IPS-18a (cell line): ENCODE data around the gene SMARCA5.
A peak's percentile ranks its signal among the peaks of the same experiment; 100 is the strongest.
"Not testable (repeated sequence)": the region's sequence is repeated elsewhere in the genome, so short reads cannot be mapped to it uniquely, and the experiment has no call there.

Experiments used
- H3K27ac ChIP-seq: one replicate; pipeline ENCODE4 v1.5.1; 2013; ENCODE audit warnings: low read length
- H3K27me3 ChIP-seq: one replicate; pipeline ENCODE4 v1.6.1; 2013; ENCODE audit warnings: mild to moderate bottlenecking, low read length; ENCODE audit not compliant: control insufficient read depth, insufficient read depth
- H3K36me3 ChIP-seq: one replicate; pipeline ENCODE4 v1.6.1; 2013; ENCODE audit warnings: low read depth, low read length; ENCODE audit not compliant: control insufficient read depth
- H3K4me1 ChIP-seq: one replicate; pipeline ENCODE4 v1.6.1; 2013; ENCODE audit warnings: low read depth, low read length; ENCODE audit not compliant: control insufficient read depth
- H3K4me3 ChIP-seq: one replicate; pipeline ENCODE4 v1.5.1; 2013; ENCODE audit warnings: low read length
- H3K9ac ChIP-seq: one replicate; pipeline ENCODE4 v1.6.1; 2013; ENCODE audit warnings: mild to moderate bottlenecking, low read length, moderate library complexity
- H3K9me3 ChIP-seq: one replicate; pipeline ENCODE4 v1.6.1; 2013; ENCODE audit warnings: low read depth, low read length; ENCODE audit not compliant: control insufficient read depth

SMARCA5 gene

DNA sequence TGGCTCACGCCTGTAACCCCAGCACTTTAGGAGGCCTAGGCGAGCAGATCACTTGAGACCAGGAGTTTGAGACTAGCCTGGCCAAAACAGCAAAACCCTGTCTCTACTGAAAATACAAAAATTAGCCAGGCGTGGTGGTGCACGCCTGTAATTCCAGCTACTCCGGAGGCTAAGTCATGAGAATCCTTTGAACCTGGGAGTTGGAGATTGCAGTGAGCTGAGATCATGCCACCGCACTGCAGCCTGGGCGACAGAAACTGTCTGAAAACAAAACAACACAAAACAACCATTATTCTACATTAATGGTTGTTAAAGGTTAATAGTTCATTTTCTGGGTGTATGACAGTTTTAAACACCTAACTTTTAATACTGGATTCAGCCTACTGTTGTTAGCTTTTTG lies 1.6 kb upstream of the SMARCA5 start:
- Histone ChIP-seq H3K4me3 (no peak overlapping the region), H3K9me3 (no peaks in the 10 kb centered on the region), H3K4me1 (peaks cover 17% of the 10 kb centered on the region), H3K9ac (no peak overlapping the region), H3K27ac (no peak overlapping the region), H3K27me3 (no peaks in the 10 kb centered on the region), H3K36me3 (peaks cover 7% of the 10 kb centered on the region)

DNA sequence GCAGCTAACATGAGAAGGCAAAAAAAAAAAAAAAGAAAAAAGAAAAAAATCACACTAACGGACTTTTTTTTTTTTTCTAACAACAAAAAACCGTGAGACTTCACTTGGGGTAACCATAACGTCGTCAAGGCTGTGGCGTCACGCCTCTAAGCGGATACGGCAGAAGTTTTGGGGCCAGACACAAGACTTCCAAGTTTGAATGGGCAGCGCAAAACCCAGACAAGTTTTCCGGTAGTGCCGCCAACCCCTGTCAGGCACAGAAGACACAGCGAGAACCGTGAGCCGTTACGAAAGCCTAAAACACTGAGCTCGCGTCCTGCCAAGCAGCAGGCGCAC lies 556 bp upstream of the SMARCA5 start:
- H3K4me3 ChIP-seq, result peak overlapping the region; percentile 98
- no peaks in the 10 kb centered on the region for H3K9me3 ChIP-seq
- peaks cover 17% of the 10 kb centered on the region for H3K4me1 ChIP-seq
- peak overlapping the region; percentile 99 for H3K9ac ChIP-seq
- no peak overlapping the region for H3K27ac ChIP-seq
- H3K27me3 ChIP-seq, result no peaks in the 10 kb centered on the region
- H3K36me3 ChIP-seq, result peaks cover 18% of the 10 kb centered on the region

DNA sequence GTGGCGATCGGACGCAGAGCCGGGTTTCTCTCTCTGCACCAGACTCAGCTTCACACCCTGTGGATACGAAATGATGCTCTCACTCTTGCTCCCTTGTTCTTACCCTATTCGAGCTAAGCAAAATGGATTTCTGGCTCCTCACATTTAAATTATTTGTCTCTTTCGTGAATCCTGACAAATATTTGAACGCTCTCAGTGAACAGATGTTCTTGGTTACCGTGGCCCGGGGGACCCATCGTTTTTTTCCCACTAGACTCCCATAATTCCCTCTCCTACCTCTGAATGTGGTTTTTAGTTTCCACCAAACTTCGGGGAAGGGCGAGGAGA lies 630 bp downstream of the SMARCA5 start:
- H3K27me3 ChIP-seq, result no peaks in the 10 kb centered on the region
- peak overlapping the region; percentile 87 for H3K27ac ChIP-seq
- peaks cover 17% of the 10 kb centered on the region for H3K4me1 ChIP-seq
- H3K9ac ChIP-seq, result peak overlapping the region; percentile 99
- peaks cover 29% of the 10 kb centered on the region for H3K36me3 ChIP-seq
- H3K4me3 ChIP-seq, result peak overlapping the region; percentile 98
- no peaks in the 10 kb centered on the region for H3K9me3 ChIP-seq

DNA sequence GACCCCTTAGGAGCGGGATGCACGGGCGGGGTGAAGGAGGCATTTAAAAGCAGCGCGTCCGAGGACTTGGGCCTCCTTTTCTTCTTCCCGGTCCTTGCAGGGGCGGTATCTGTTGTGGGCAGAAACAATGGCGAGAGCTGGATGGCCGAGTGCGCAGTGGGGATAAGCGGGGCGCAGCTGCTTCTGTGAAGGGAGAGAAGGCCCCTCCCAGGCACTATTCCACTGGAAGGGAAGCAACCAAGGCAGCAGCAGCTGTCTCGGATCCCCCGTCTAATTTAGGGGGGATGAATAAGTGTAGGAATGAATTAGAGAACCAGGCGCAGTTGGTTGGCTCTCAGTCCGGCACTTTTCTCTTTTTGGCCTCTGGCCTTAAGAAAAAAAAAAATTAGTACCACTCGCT lies 995 bp downstream of the SMARCA5 start:
- H3K27ac ChIP-seq, result peak overlapping the region; percentile 87

DNA sequence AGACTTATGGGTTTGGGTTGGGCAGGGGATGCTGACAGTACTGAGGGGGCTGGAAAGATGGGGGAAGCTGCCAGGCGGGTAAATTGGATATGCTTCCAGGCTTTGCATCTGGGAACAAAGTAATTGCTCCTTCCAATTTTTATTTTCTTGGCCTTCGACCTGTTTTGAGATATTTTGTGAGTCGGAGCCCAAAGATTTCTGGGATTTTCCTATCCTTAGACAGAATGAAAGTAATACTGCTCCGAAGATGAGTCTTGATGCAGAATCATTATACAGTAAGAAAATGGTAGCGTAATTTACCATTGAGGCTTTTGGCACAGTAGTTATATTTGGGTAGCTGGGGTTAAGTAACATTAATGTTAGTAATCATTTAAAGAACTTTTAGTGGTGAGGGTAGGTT lies 1.4 kb downstream of the SMARCA5 start:
- H3K4me1 ChIP-seq, result peaks cover 17% of the 10 kb centered on the region
- H3K27ac ChIP-seq, result no peak overlapping the region
- no peaks in the 10 kb centered on the region for H3K9me3 ChIP-seq
- H3K36me3 ChIP-seq, result peaks cover 37% of the 10 kb centered on the region
- H3K9ac ChIP-seq, result peak overlapping the region; percentile 99
- peak overlapping the region; percentile 98 for H3K4me3 ChIP-seq
- H3K27me3 ChIP-seq, result no peaks in the 10 kb centered on the region

More for the DNA sequence above, 995 bp downstream of the SMARCA5 start:
- H3K4me3 ChIP-seq, result peak overlapping the region; percentile 98
- H3K9me3 ChIP-seq, result no peaks in the 10 kb centered on the region
- peak overlapping the region; percentile 99 for H3K9ac ChIP-seq
- H3K36me3 ChIP-seq, result peaks cover 33% of the 10 kb centered on the region
- H3K27me3 ChIP-seq, result no peaks in the 10 kb centered on the region
- H3K4me1 ChIP-seq, result peaks cover 17% of the 10 kb centered on the region

DNA sequence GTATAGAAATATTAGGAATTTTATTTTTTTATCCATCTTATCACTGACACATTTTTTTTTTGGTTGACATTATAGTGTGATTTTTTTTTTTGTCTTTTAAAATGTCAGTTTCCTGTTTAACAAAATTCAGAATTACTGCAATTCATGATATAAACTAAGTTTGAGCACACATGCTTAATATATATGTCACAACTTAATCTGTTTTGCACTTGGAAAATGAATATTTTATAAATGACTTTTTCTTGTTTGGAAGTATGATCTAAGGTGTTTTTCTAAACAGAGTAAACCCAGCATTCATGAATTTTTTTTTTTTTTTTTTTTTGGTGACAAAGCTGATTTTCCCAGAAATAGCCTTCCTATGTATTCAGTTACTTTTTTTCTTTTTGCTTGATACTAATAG lies 2.4 kb downstream of the SMARCA5 start:
- no peak overlapping the region for H3K27ac ChIP-seq
- peaks cover 17% of the 10 kb centered on the region for H3K4me1 ChIP-seq
- peak overlapping the region; percentile 98 for H3K4me3 ChIP-seq
- H3K9ac ChIP-seq, result peak overlapping the region; percentile 99
- H3K27me3 ChIP-seq, result no peaks in the 10 kb centered on the region
- no peaks in the 10 kb centered on the region for H3K9me3 ChIP-seq
- H3K36me3 ChIP-seq, result peaks cover 47% of the 10 kb centered on the region

DNA sequence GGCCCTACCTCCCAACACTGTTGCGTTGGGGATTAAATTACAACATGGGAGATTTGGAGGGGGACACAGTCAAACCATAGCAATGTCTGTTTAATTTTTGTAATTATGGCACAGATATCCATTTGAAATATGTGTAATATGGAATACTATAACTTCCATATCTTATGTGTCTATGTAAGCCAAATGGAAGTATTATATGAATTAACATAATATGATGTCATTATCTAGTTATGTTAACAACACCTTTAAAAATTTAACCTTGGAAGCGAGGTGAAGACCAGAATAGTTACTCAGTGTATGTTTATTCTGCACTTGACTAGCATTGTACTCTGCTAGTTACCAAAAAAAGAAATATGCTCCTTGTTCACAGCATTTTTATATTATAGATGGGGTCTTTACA lies 4.3 kb downstream of the SMARCA5 start:
- H3K4me1 ChIP-seq, result peaks cover 17% of the 10 kb centered on the region
- no peaks in the 10 kb centered on the region for H3K27me3 ChIP-seq
- no peak overlapping the region for H3K9ac ChIP-seq
- H3K9me3 ChIP-seq, result no peaks in the 10 kb centered on the region
- H3K36me3 ChIP-seq, result peaks cover 66% of the 10 kb centered on the region
- H3K4me3 ChIP-seq, result no peak overlapping the region
- H3K27ac ChIP-seq, result no peak overlapping the region

DNA sequence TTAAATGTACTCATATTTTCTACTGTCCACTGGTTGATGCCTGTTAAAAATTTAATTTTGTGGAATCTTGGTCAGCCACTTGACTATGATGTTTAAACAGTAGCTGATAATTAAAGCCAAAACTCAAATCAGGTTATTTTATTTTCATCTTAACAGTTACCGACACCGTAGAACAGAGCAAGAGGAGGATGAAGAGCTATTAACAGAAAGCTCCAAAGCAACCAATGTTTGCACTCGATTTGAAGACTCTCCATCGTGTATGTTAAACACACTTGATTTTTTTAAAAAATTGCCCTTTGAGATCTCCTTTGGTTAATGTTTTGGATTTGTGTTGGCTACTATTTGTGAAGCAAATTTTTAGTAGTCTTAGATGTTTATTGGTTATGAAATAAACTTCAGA lies 10.7 kb downstream of the SMARCA5 start:
- no peaks in the 10 kb centered on the region for H3K27me3 ChIP-seq
- H3K4me3 ChIP-seq, result no peak overlapping the region
- peaks cover 94% of the 10 kb centered on the region for H3K36me3 ChIP-seq
- H3K27ac ChIP-seq, result no peak overlapping the region
- no peaks in the 10 kb centered on the region for H3K9me3 ChIP-seq
- no peak overlapping the region for H3K9ac ChIP-seq
- no peaks in the 10 kb centered on the region for H3K4me1 ChIP-seq

DNA sequence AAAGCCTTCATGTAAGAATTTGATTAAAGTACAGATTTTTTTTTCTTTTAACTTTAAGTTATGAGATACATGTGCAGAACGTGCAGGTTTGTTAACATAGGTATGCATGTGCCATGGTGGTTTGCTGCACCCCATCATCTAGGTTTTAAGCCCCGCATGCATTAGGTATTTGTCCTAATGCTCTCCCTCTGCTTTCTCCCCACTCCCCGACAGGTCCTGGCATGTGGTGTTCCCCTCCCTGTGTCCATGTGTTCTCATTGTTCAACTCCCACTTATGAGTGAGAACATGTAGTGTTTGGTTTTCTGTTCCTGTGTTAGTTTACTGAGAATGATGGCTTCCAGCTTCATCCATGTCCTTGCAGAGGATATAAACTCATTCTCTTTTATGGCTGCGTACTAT lies 14.5 kb downstream of the SMARCA5 start:
- not testable (repeated sequence) for H3K4me1 ChIP-seq, H3K9me3 ChIP-seq, H3K4me3 ChIP-seq, H3K27ac ChIP-seq, H3K27me3 ChIP-seq, H3K9ac ChIP-seq
- H3K36me3 ChIP-seq, result peaks cover 96% of the 10 kb centered on the region

DNA sequence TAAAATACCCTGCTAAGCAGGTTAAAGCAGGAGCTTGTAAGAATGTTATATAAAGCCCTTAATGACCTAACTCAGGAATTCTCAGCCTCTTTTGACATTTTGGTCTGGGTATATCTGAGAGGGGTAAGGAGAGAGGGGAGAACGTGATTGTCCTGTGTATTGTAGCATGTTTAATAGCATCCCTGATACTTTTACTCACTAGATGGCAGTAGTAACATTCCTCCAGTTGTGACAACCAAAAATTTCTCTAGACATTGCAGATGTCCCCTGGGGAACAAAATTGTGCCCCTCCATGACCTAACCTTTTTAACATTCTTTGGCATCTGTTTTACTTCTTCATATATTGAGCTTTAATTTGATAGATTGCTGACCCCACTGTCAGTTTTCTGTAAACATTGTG lies 17.9 kb downstream of the SMARCA5 start:
- no peak overlapping the region for H3K9ac ChIP-seq
- no peaks in the 10 kb centered on the region for H3K4me1 ChIP-seq
- no peak overlapping the region for H3K27ac ChIP-seq
- no peaks in the 10 kb centered on the region for H3K9me3 ChIP-seq
- no peaks in the 10 kb centered on the region for H3K27me3 ChIP-seq
- H3K4me3 ChIP-seq, result no peak overlapping the region
- H3K36me3 ChIP-seq, result peaks cover 96% of the 10 kb centered on the region

DNA sequence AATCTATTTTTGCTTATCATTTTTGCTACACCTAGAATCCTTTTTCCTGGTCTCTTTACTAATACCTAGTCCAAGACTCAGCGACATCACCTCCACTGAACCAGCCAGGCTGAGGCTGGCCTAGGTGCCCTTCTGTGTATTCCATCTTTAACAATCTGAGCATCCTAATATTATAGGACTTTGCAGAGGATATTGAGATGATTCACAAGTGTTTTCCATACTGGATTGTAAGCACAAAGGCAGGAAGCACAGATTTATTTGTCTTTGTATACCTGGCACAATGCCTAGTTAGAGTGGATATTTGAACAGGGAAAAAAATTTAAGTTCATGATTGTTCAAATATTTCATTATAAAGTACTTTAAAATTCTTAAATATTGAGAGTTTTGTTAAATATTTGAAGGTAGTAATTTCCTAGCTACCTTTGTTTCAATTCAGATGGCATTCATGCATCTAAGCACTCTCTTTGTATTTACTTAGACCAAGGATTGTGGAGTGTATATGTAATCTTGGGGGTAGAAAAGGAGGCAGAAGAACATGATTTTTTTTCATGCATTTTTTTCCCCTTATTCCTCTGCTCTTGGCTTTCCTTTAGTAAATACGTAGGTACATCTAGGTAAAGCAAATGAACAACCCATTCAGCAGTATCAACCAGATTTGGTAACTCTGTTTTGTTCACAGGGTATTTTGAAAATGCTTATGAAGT lies 18.4 kb downstream of the SMARCA5 start:
- no peak overlapping the region for H3K27ac ChIP-seq
- peaks cover 96% of the 10 kb centered on the region for H3K36me3 ChIP-seq
- no peak overlapping the region for H3K9ac ChIP-seq
- H3K4me1 ChIP-seq, result no peaks in the 10 kb centered on the region
- H3K9me3 ChIP-seq, result no peaks in the 10 kb centered on the region
- H3K27me3 ChIP-seq, result no peaks in the 10 kb centered on the region
- no peak overlapping the region for H3K4me3 ChIP-seq

DNA sequence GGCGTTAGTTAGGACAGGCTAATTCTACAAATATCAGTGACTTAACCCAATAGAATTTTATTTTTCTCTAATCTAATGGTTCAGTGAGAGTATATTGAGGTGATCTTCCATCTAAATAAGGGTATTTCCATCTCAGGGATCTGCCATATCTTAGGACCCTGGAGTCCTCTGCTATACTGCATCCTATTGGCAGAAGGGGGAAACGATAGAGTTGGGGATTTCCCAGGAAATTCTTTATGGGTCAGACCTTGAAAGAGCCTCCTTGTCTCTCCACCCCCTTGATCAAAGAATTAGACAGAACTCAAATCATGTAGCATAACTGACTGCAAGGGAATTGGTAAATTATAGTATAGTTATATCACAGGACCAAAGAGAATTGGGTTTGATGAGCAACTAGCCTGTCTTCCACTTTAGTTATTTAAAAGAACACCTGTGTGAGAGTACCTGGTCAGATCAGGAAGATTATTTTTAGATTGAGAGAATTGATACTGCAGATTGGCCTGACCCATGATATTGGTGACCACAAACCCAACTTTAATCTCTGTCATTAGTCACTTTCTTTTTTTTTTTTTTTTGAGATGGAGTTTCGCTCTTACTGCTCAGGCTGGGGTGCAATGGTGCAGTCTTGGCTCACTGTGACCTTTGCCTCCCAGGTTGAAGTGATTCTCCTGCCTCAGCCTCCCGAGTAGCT lies 25.6 kb downstream of the SMARCA5 start:
- no peaks in the 10 kb centered on the region for H3K27me3 ChIP-seq

More for the DNA sequence above, 25.6 kb downstream of the SMARCA5 start:
- Histone ChIP-seq H3K4me3 (no peak overlapping the region), H3K4me1 (no peaks in the 10 kb centered on the region), H3K9me3 (no peaks in the 10 kb centered on the region), H3K9ac (no peak overlapping the region), H3K36me3 (peaks cover 97% of the 10 kb centered on the region), H3K27ac (no peak overlapping the region)
